Kidney (tissue), 14 donors: ENCODE data around the gene SPATA31D4. TPM values are rescaled to one million over a fixed set of nuclear protein-coding genes. Genes with fewer than 3 reads are reported as not detected.

Source experiments
- DNase-seq, 5 donors: peaks; one replicate each; pipeline ENCODE4 v3.0.0-alpha.2; 2013 to 2020
- FAIRE-seq: peaks from 2 replicates; lab custom pipeline; 2012; peaks lifted over from hg19 to GRCh38; lab: Jason Lieb, UNC
- H3K27ac ChIP-seq, 2 donors: one replicate each; pipeline ENCODE4 v1.7.0; 2013; ENCODE audit warnings: low read depth in 2 of 2, low read length in 2 of 2, inconsistent platforms in 1 of 2
- H3K27me3 ChIP-seq: one replicate; pipeline ENCODE4 v1.7.1; 2013; ENCODE audit warnings: low read length, inconsistent platforms; ENCODE audit not compliant: control insufficient read depth, insufficient read depth
- H3K36me3 ChIP-seq, 3 donors: one replicate each; pipeline versions ENCODE4 v1.7.0 to v1.7.1; 2013; ENCODE audit warnings: low read length in 3 of 3, control low read depth in 1 of 3, inconsistent platforms in 1 of 3; ENCODE audit not compliant: insufficient read depth in 3 of 3, control insufficient read depth in 2 of 3
- H3K4me1 ChIP-seq, 3 donors: one replicate each; pipeline versions ENCODE4 v1.7.0 to v1.7.1; 2013; ENCODE audit warnings: low read length in 3 of 3, inconsistent platforms in 1 of 3, low read depth in 1 of 3; ENCODE audit not compliant: control insufficient read depth in 2 of 3, insufficient read depth in 2 of 3
- H3K4me3 ChIP-seq, 3 donors: one replicate each; pipeline versions ENCODE4 v1.7.0 to v1.8.1; 2013; ENCODE audit warnings: low read length in 3 of 3, control low read depth in 1 of 3, inconsistent platforms in 1 of 3
- H3K9ac ChIP-seq, 3 donors: one replicate each; pipeline versions ENCODE4 v1.7.0 to v1.7.1; 2013; ENCODE audit warnings: low read length in 3 of 3, control low read depth in 1 of 3, inconsistent platforms in 1 of 3
- H3K9me3 ChIP-seq, 3 donors: one replicate each; pipeline versions ENCODE4 v1.7.0 to v1.7.1; 2013; ENCODE audit warnings: low read length in 3 of 3, control low read depth in 1 of 3, inconsistent platforms in 1 of 3; ENCODE audit not compliant: control insufficient read depth in 2 of 3, insufficient read depth in 1 of 3
- CTCF ChIP-seq: IDR thresholded peaks from 3 replicates; pipeline ENCODE4 v1.5.1; 2012; ENCODE audit warnings: mild to moderate bottlenecking, moderate library complexity, borderline replicate concordance; ENCODE audit not compliant: insufficient read depth; ENCODE audit errors: extremely low read depth
- intact Hi-C: fragments of 100-400 bp; cut with DNase I; formaldehyde crosslinking; loops from one replicate; pipeline ENCODE4 v1.11.1; 2022
- polyA plus RNA-seq: library from polyadenylated mRNA; stranded (reverse); fragments of 350-450 nt; fragmentation: Illumina TruSeq; extraction: RNeasy Lipid Tissue Mini Kit (QIAGEN cat#74804); gene quantifications from one replicate; pipeline ENCODE4 v1.2.3, GENCODE V29; 2014; ENCODE audit warnings: low read depth, low replicate concordance; ENCODE audit not compliant: insufficient read depth
- total RNA-seq: library from RNA; stranded (reverse); fragmentation: NEBNext Ultra II Directional; extraction: Animal tissue kit (Norgen Biotek cat#: 25700); gene quantifications from one replicate; pipeline ENCODE4 v1.2.1, GENCODE V29; 2021
- donor health status: control.
- donor health status: control.
- donor health status: control.
- donor health status: control.
- donor health status: control.
- donor health status: DM: yes; HTN: yes; CAD: no.
- donor health status: Normal renal cell carcinoma (clear cell type).

SPATA31D4 gene
- total and polyA plus RNA-seq, 2 donors from 2014 or later = not detected

GRCh38 chr9:81981883-81982282, 53.7 kb downstream of the SPATA31D4 start:
- Histone ChIP-seq H3K4me1 (no peaks in the 10 kb centered on the region), H3K36me3 (no peaks in the 10 kb centered on the region), H3K27me3 (no peaks in the 10 kb centered on the region), H3K9me3 (no peaks in the 10 kb centered on the region), H3K9ac (no peak overlapping the region), H3K27ac (no peak overlapping the region), H3K4me3 (no peak overlapping the region)
- FAIRE-seq = no peak
- intact Hi-C loops = no loop called here
- TF ChIP-seq CTCF = no peak
- no peak for DNase-seq

Other genes starting within 250 kb of the SPATA31D4 start
- gene TLE1, start 238.9 kb upstream of the SPATA31D4 start, total RNA-seq = 52.5 TPM
- gene TLE1, start 238.9 kb upstream of the SPATA31D4 start, polyA plus RNA-seq = 10.8 TPM
- not detected for gene SPATA31D3, start 15.1 kb downstream of the SPATA31D4 start, total RNA-seq
- gene SPATA31D3, start 15.1 kb downstream of the SPATA31D4 start, polyA plus RNA-seq = not detected
- not detected for gene SPATA31D1, start 60.3 kb downstream of the SPATA31D4 start, total RNA-seq
- not detected for gene SPATA31D1, start 60.3 kb downstream of the SPATA31D4 start, polyA plus RNA-seq